ENCODE results near the gene UBE2E2. TPM values are rescaled to one million over a fixed set of nuclear protein-coding genes. Genes with fewer than 3 reads are reported as not detected.

Gene UBE2E2
- total RNA-seq, 2 donors from 2014 or later, result 23.2 to 34.5 TPM

- Histone ChIP-seq H3K4me3 (ENCODE audit: low read length) (no peak overlapping the region), H3K4me1 (ENCODE audit: control insufficient read depth, insufficient read depth, low read length) (no peaks in the 10 kb centered on the region), H3K36me3 (ENCODE audit: control insufficient read depth, insufficient read depth, low read length) (no peaks in the 10 kb centered on the region), H3K9ac (ENCODE audit: extremely low read depth, low read length, poor library complexity, severe bottlenecking) (no peak overlapping the region), H3K9me3 (ENCODE audit: control insufficient read depth, low read length) (no peaks in the 10 kb centered on the region), H3K27ac (ENCODE audit: low read depth, low read length) (no peak overlapping the region), H3K27me3 (ENCODE audit: control insufficient read depth, insufficient read depth, low read length, poor library complexity, severe bottlenecking) (no peaks in the 10 kb centered on the region)
- no peak for DNase-seq
- no peak overlapping the region for H3K27ac Mint-ChIP-seq
- H3K4me1 Mint-ChIP-seq, result peaks cover 2% of the 10 kb centered on the region
- H3K36me3 Mint-ChIP-seq (ENCODE audit: low read depth), result no peaks in the 10 kb centered on the region
- H3K4me3 Mint-ChIP-seq, result no peak overlapping the region
- no peaks in the 10 kb centered on the region for H3K9me3 Mint-ChIP-seq
- H3K27me3 Mint-ChIP-seq (ENCODE audit: insufficient read depth), result no peaks in the 10 kb centered on the region
- 98% methylated on average over 3 of the region's 3 CpGs; no CpG with 5 or more reads in 1 of the 2 experiments for WGBS, 2 experiments (ENCODE audit: insufficient coverage in 1 of 2, insufficient read length in 1 of 2)
- TF ChIP-seq, protein P1, sequence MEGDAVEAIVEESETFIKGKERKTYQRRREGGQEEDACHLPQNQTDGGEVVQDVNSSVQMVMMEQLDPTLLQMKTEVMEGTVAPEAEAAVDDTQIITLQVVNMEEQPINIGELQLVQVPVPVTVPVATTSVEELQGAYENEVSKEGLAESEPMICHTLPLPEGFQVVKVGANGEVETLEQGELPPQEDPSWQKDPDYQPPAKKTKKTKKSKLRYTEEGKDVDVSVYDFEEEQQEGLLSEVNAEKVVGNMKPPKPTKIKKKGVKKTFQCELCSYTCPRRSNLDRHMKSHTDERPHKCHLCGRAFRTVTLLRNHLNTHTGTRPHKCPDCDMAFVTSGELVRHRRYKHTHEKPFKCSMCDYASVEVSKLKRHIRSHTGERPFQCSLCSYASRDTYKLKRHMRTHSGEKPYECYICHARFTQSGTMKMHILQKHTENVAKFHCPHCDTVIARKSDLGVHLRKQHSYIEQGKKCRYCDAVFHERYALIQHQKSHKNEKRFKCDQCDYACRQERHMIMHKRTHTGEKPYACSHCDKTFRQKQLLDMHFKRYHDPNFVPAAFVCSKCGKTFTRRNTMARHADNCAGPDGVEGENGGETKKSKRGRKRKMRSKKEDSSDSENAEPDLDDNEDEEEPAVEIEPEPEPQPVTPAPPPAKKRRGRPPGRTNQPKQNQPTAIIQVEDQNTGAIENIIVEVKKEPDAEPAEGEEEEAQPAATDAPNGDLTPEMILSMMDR (conservative IDR thresholded peaks at IDR 0.05), result no peak
Observed at GRCh38 chr3:23396746-23397145, 193.6 kb downstream of the UBE2E2 start.

DNA sequence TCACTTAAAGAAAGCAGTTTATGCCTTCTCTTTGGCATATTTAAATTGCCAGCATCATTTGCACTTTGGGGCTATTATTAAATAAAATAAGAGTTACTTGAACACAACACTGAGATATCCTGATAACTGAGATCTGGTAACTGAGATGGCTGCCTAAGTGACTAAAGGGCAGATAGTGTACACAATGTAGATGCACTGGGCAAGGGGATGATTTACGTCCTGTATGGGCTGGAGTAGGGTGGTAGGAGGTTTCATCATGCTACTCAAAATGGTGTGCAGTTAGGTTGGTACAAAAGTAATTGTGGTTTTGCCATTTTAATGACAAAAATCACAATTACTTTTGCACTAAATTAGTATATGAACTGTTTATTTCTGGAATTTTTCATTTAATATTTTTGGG, 196.1 kb downstream of the UBE2E2 start:
- Histone ChIP-seq H3K9ac (ENCODE audit: extremely low read depth, low read length, poor library complexity, severe bottlenecking) (no peak overlapping the region), H3K4me3 (ENCODE audit: low read length) (no peak overlapping the region), H3K36me3 (ENCODE audit: control insufficient read depth, insufficient read depth, low read length) (no peaks in the 10 kb centered on the region), H3K4me1 (ENCODE audit: control insufficient read depth, insufficient read depth, low read length) (no peaks in the 10 kb centered on the region), H3K27ac (ENCODE audit: low read depth, low read length) (no peak overlapping the region), H3K9me3 (ENCODE audit: control insufficient read depth, low read length) (no peaks in the 10 kb centered on the region), H3K27me3 (ENCODE audit: control insufficient read depth, insufficient read depth, low read length, poor library complexity, severe bottlenecking) (no peaks in the 10 kb centered on the region)
- H3K27me3 Mint-ChIP-seq (ENCODE audit: insufficient read depth), result no peaks in the 10 kb centered on the region
- DNase-seq, result no peak
- H3K4me1 Mint-ChIP-seq, result no peaks in the 10 kb centered on the region
- no peaks in the 10 kb centered on the region for H3K9me3 Mint-ChIP-seq
- H3K4me3 Mint-ChIP-seq, result no peak overlapping the region
- H3K36me3 Mint-ChIP-seq (ENCODE audit: low read depth), result no peaks in the 10 kb centered on the region
- TF ChIP-seq, protein P1 (conservative IDR thresholded peaks at IDR 0.05), result no peak
- no peak overlapping the region for H3K27ac Mint-ChIP-seq
- WGBS, 2 experiments (ENCODE audit: insufficient coverage in 1 of 2, insufficient read length in 1 of 2), result 95% methylated on average over 1 of the region's 1 CpG; no CpG with 5 or more reads in 1 of the 2 experiments

- Histone ChIP-seq H3K27ac (ENCODE audit: low read depth, low read length) (no peak overlapping the region), H3K4me1 (ENCODE audit: control insufficient read depth, insufficient read depth, low read length) (no peaks in the 10 kb centered on the region), H3K4me3 (ENCODE audit: low read length) (no peak overlapping the region), H3K36me3 (ENCODE audit: control insufficient read depth, insufficient read depth, low read length) (no peaks in the 10 kb centered on the region), H3K27me3 (ENCODE audit: control insufficient read depth, insufficient read depth, low read length, poor library complexity, severe bottlenecking) (no peaks in the 10 kb centered on the region), H3K9ac (ENCODE audit: extremely low read depth, low read length, poor library complexity, severe bottlenecking) (no peak overlapping the region), H3K9me3 (ENCODE audit: control insufficient read depth, low read length) (no peaks in the 10 kb centered on the region)
- Mint-ChIP-seq H3K36me3 (ENCODE audit: low read depth) (no peaks in the 10 kb centered on the region), H3K4me1 (no peaks in the 10 kb centered on the region), H3K4me3 (no peak overlapping the region), H3K9me3 (no peaks in the 10 kb centered on the region), H3K27me3 (ENCODE audit: insufficient read depth) (no peaks in the 10 kb centered on the region), H3K27ac (no peak overlapping the region)
- 97 to 100% methylated on average over 2 of the region's 2 CpGs for WGBS, 2 experiments (ENCODE audit: insufficient coverage in 1 of 2, insufficient read length in 1 of 2)
- TF ChIP-seq, protein P1 (conservative IDR thresholded peaks at IDR 0.05), result no peak
- DNase-seq, result no peak
Observed at GRCh38 chr3:23402728-23403492, 199.8 kb downstream of the UBE2E2 start.
